GM23248 (cell line): ENCODE measurements around the gene NFAT5. TPM values are rescaled to one million over a fixed set of nuclear protein-coding genes. Genes with fewer than 3 reads are reported as not detected.

Experiments
- DNase-seq: peaks from one replicate; pipeline ENCODE4 v3.0.0-alpha.2; 2015
- H2AFZ ChIP-seq: fragments of 200-600 bp; sonication (generic); 2 replicates; pipeline ENCODE4 v1.6.1; 2016; ENCODE audit warnings: antibody characterized with exemption
- H3F3A ChIP-seq: fragments of 200-600 bp; sonication (generic); 2 replicates; pipeline ENCODE4 v1.6.1; 2016; ENCODE audit warnings: mild to moderate bottlenecking, antibody characterized with exemption, mixed run types; ENCODE audit not compliant: insufficient read depth
- H3K27ac ChIP-seq: fragments of 200-600 bp; sonication (generic); 2 replicates; pipeline ENCODE4 v1.5.1; 2016; ENCODE audit warnings: mild to moderate bottlenecking
- H3K27me3 ChIP-seq: fragments of 200-600 bp; sonication (generic); replicated peaks from 2 replicates; pipeline ENCODE4 v1.6.1; 2016; ENCODE audit warnings: mild to moderate bottlenecking; ENCODE audit not compliant: insufficient read depth
- H3K36me3 ChIP-seq: fragments of 200-600 bp; sonication (generic); 2 replicates; pipeline ENCODE4 v1.6.1; 2016; ENCODE audit warnings: low read depth, mild to moderate bottlenecking
- H3K4me1 ChIP-seq: fragments of 200-600 bp; sonication (generic); 2 replicates; pipeline ENCODE4 v1.6.1; 2016; ENCODE audit warnings: mild to moderate bottlenecking; ENCODE audit not compliant: insufficient read depth
- H3K4me2 ChIP-seq: fragments of 200-600 bp; sonication (generic); one replicate; pipeline ENCODE4 v1.6.1; 2016; ENCODE audit warnings: mild to moderate bottlenecking; ENCODE audit not compliant: unreplicated experiment
- H3K4me3 ChIP-seq: fragments of 200-600 bp; sonication (generic); 2 replicates; pipeline ENCODE4 v1.5.1; 2016; ENCODE audit warnings: mild to moderate bottlenecking
- H3K79me2 ChIP-seq: fragments of 200-600 bp; sonication (generic); 2 replicates; pipeline ENCODE4 v1.6.1; 2016; ENCODE audit warnings: mild to moderate bottlenecking; ENCODE audit not compliant: insufficient read depth
- H3K9ac ChIP-seq: fragments of 200-600 bp; sonication (generic); 2 replicates; pipeline ENCODE4 v1.6.1; 2016; ENCODE audit warnings: mild to moderate bottlenecking
- H3K9me2 ChIP-seq: fragments of 200-600 bp; sonication (generic); 2 replicates; pipeline ENCODE4 v1.6.1; 2016; ENCODE audit warnings: mixed run types, mild to moderate bottlenecking, moderate library complexity; ENCODE audit not compliant: insufficient read depth
- H3K9me3 ChIP-seq: fragments of 200-600 bp; sonication (generic); one replicate; pipeline ENCODE4 v1.6.1; 2017; ENCODE audit warnings: low read depth
- H4K20me1 ChIP-seq: fragments of 200-600 bp; sonication (generic); 2 replicates; pipeline ENCODE4 v1.6.0; 2016; ENCODE audit not compliant: insufficient read depth
- EZH2 ChIP-seq: fragments of 200-600 bp; sonication (generic); IDR thresholded peaks from 2 replicates; pipeline ENCODE4 v1.6.1; 2018; ENCODE audit warnings: antibody characterized with exemption, mild to moderate bottlenecking; ENCODE audit not compliant: insufficient read depth, poor library complexity, severe bottlenecking
- EZH2phosphoT487 ChIP-seq: fragments of 200-600 bp; sonication (generic); IDR thresholded peaks from 2 replicates; pipeline ENCODE4 v1.6.1; 2018; ENCODE audit warnings: antibody characterized with exemption, moderate library complexity, mild to moderate bottlenecking, low read depth; ENCODE audit not compliant: insufficient read depth
- WGBS, 2 experiments: methylation state at CpG; one replicate each; pipeline ENCODE4 v1.1.6; 2015 to 2017; ENCODE audit warnings: low lambda C conversion rate in 2 of 2, low coverage in 1 of 2; ENCODE audit errors: missing lambda C conversion rate in 2 of 2; 5-methylcytosine and 5-hydroxymethylcytosine counted together
- in situ Hi-C: fragments of 300-500 bp; cut with MboI; formaldehyde crosslinking; loops from 2 replicates; pipeline ENCODE4 v1.15.0; 2020
- polyA plus RNA-seq: library from polyadenylated mRNA; unstranded; fragments of >200 nt; fragmentation: Nextera tagmentation; extraction: Ambion mirVana; gene quantifications from 2 replicates; pipeline ENCODE4 v1.2.1, GENCODE V29; 2016
- total RNA-seq: library from RNA; depleted of rRNA; stranded (reverse); fragments of >200 nt; shearing (Covaris generic); gene quantifications from 2 replicates; pipeline ENCODE4 v1.2.3, GENCODE V29; 2014

Gene NFAT5
- total and polyA plus RNA-seq, 2 experiments from 2014 or later = 8.0 to 9.8 TPM

GRCh38 chr16:69526831-69527655 is 38.7 kb upstream of the NFAT5 start:
- no peak for DNase-seq
- Histone ChIP-seq H2AFZ (no peak overlapping the region), H3K9me3 (no peaks in the 10 kb centered on the region), H3K36me3 (no peaks in the 10 kb centered on the region), H3K27me3 (no peaks in the 10 kb centered on the region), H3K9ac (no peak overlapping the region), H3K4me3 (no peak overlapping the region), H3K27ac (no peak overlapping the region), H3K79me2 (no peaks in the 10 kb centered on the region), H3K9me2 (no peaks in the 10 kb centered on the region), H3K4me1 (peaks cover 21% of the 10 kb centered on the region), H3K4me2 (no peak overlapping the region), H3F3A (peaks cover 13% of the 10 kb centered on the region), H4K20me1 (no peaks in the 10 kb centered on the region)
- in situ Hi-C loops = no loop called here
- TF ChIP-seq EZH2phosphoT487 = no peak
- no peak for TF ChIP-seq EZH2
- WGBS, 2 experiments = 94 to 96% methylated on average over 11 of the region's 11 CpGs

DNA sequence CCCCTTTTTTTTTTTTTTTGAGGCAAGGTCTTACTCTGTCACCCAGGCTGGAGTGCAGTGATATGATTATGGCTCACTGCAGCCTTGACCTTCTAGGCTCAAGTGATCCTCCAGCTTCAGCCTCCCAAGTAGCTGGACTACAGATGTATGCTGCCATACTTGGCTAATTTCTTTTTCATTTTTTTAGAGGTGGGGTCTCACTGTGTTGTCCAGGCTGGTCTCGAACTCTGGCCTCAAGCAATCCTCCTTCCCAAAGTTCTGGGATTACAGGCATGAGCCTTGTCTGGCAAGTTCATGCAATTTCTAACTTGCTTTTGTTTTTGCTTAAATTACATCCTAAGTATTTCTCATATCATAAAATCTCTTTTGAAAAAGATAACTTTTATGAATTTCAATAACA is 33.8 kb upstream of the NFAT5 start:
- H3K27ac ChIP-seq = no peak overlapping the region
- H3K9me3 ChIP-seq = no peaks in the 10 kb centered on the region
- no peaks in the 10 kb centered on the region for H4K20me1 ChIP-seq
- DNase-seq = no peak
- no peaks in the 10 kb centered on the region for H3K9me2 ChIP-seq
- no peak overlapping the region for H3K4me2 ChIP-seq
- in situ Hi-C loops = no loop called here
- 0 out of 2 replicates have a peak overlapping the region, but pooled peaks have one; percentile 75 for H2AFZ ChIP-seq
- peaks cover 60% of the 10 kb centered on the region for H3K4me1 ChIP-seq
- H3K27me3 ChIP-seq = no peaks in the 10 kb centered on the region
- peaks cover 39% of the 10 kb centered on the region for H3F3A ChIP-seq
- H3K36me3 ChIP-seq = no peaks in the 10 kb centered on the region
- no peak for TF ChIP-seq EZH2
- no peak for TF ChIP-seq EZH2phosphoT487
- no peak overlapping the region for H3K9ac ChIP-seq
- H3K79me2 ChIP-seq = no peaks in the 10 kb centered on the region
- H3K4me3 ChIP-seq = no peak overlapping the region
- 97 to 100% methylated on average over 1 of the region's 1 CpG for WGBS, 2 experiments

- Histone ChIP-seq H3K79me2 (no peaks in the 10 kb centered on the region), H3K9me3 (no peaks in the 10 kb centered on the region), H3K9ac (0 out of 2 replicates have a peak overlapping the region, but pooled peaks have one; percentile 12), H2AFZ (peak overlapping the region; percentile 75), H3K4me3 (peak overlapping the region; percentile 12; the same call in 1 of the 2 replicates), H3K36me3 (no peaks in the 10 kb centered on the region), H4K20me1 (no peaks in the 10 kb centered on the region), H3K27ac (peak overlapping the region; percentile 39), H3F3A (peaks cover 39% of the 10 kb centered on the region), H3K9me2 (no peaks in the 10 kb centered on the region), H3K27me3 (no peaks in the 10 kb centered on the region), H3K4me1 (peaks cover 60% of the 10 kb centered on the region), H3K4me2 (peak overlapping the region; percentile 18)
- no peak for TF ChIP-seq EZH2
- no peak for TF ChIP-seq EZH2phosphoT487
- in situ Hi-C loops = no loop called here
- WGBS, 2 experiments = 10% methylated on average over 9 of the region's 9 CpGs
- peak; percentile 32 for DNase-seq
These were observed 32.9 kb upstream of the NFAT5 start for GRCh38 chr16:69532641-69533455.

DNA sequence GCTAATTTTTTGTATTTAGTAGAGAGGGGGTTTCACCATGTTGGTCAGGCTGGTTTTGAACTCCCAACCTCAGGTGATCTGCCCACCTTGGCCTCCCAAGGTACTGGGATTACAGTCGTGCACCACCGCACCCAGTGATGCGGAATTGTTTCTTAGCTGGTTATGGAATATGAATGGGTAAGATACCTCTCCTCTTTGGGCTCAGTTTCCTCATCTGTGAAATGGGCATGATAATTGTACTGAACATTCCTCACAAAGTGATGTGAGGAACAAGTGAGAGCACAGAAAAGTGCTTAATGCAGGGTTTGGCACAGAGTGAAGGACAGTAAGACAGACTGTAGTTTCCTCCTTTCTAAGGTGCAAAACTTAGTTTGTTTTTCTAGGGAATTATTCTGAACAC is 31.0 kb upstream of the NFAT5 start:
- Histone ChIP-seq H3K4me2 (peak overlapping the region; percentile 53), H4K20me1 (no peaks in the 10 kb centered on the region), H3K4me3 (no peak overlapping the region), H3F3A (peaks cover 34% of the 10 kb centered on the region), H3K79me2 (no peaks in the 10 kb centered on the region), H3K9me2 (no peaks in the 10 kb centered on the region), H3K9ac (no peak overlapping the region), H2AFZ (peak overlapping the region; percentile 57), H3K27me3 (no peaks in the 10 kb centered on the region), H3K4me1 (peaks cover 52% of the 10 kb centered on the region), H3K9me3 (no peaks in the 10 kb centered on the region), H3K27ac (peak overlapping the region; percentile 71), H3K36me3 (no peaks in the 10 kb centered on the region)
- no peak for TF ChIP-seq EZH2phosphoT487
- TF ChIP-seq EZH2 = no peak
- 95 to 100% methylated on average over 3 of the region's 3 CpGs for WGBS, 2 experiments
- in situ Hi-C loops = no loop called here
- no peak for DNase-seq
